PC-9 (cell line): Measurements from ENCODE around the gene BANP.

ENCODE experiments used
- CTCF ChIP-seq: fragments of 200-600 bp; sonication (generic); conservative IDR thresholded peaks from 2 replicates; pipeline ENCODE4 v1.6.1; 2017; ENCODE audit warnings: mixed run types, antibody characterized with exemption, mild to moderate bottlenecking, moderate library complexity
- EZH2 ChIP-seq: fragments of 200-600 bp; sonication (generic); IDR thresholded peaks from 2 replicates; pipeline ENCODE4 v1.8.0; 2017; ENCODE audit warnings: antibody characterized with exemption, low read depth

GRCh38 chr16:87974178-87974577 is 22.9 kb downstream of the BANP start:
- no peak for TF ChIP-seq CTCF
- no peak for TF ChIP-seq EZH2
